Activated CD4-positive, CD25-positive, alpha-beta regulatory T cell treated with anti-CD3 and anti-CD28 coated beads, Interleukin-2, amount 50 U/mL, for 24 hours (primary cell): ENCODE measurements around the gene PLEKHO1.
"Not testable (repeated sequence)": the region's sequence is repeated elsewhere in the genome, so short reads cannot be mapped to it uniquely, and the experiment has no call there.

Experiments
- ATAC-seq, 2 donors: fragments of 150-1000 bp; cut with Tn5 transposase; one replicate each; pipeline ENCODE4 v1.10.0; 2021; ENCODE audit warnings: mild to moderate bottlenecking in 1 of 2, moderate library complexity in 1 of 2

The PLEKHO1 gene, protein sequence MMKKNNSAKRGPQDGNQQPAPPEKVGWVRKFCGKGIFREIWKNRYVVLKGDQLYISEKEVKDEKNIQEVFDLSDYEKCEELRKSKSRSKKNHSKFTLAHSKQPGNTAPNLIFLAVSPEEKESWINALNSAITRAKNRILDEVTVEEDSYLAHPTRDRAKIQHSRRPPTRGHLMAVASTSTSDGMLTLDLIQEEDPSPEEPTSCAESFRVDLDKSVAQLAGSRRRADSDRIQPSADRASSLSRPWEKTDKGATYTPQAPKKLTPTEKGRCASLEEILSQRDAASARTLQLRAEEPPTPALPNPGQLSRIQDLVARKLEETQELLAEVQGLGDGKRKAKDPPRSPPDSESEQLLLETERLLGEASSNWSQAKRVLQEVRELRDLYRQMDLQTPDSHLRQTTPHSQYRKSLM

DNA sequence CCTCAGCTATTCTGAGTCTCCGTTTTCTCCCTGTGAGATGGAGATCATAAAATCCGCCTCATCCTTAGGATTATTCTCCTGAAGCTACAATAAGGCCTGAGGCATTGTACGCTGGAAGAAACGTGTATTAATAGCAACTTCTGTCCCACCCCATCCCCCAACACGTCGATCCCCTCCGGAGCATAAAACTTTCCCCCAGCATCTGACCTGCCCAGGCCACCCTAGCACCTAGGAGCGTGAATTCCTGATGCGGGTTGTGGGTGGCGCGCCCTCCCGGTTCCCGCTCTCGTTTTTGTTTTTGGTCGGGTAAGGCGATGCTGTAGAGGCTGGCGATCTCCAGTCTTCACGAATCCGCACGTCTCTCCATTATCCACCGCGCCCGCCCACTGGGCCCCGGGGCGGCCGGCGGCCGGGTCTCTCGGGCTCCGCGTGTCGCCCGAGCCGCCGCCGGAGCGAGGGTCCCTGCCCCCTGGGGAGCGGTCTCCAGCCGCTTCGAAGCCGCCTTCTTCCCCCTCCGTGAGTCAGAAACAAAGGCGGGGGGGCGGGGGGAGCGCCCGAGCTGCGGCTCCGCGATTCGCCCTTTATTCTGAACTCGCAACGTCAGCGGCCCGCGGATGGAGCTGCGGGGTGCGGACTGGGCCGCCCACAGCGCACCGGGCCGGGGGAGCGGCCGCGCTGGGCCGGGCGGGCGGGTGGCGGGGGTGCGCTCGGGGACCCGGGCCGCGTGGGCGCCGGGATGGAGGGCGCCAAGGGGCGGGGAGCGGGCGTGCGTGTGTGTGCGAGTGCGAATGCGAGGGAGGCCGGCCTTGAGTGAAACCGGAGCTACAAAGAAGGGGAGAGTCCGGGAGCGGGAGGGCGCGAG is at the start of gene PLEKHO1:
PLEKHO1 (plus strand) TSS at position 646 of the 862 bp plus-strand sequence. CDS start 342 bp downstream, outside the sequence.
- peak; percentile 76 to 80 for ATAC-seq

DNA sequence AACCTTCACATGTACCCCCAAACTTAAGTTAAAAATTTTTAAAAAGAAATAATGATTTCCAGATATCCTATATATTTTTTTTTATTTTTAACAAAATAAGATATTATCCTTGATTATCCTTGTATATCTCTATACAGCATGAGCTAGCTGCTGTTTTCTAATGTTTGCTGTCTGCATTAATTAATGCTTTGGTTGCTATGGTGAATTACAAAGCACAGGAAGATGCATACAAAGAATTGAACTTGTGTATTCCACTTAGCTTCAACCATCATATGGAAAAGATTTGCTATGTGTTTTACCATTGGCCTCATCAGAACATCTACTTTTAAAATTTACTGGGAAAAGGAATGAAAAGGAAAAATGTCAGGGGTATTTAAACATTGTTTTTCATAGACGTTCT is 46.7 kb upstream of the PLEKHO1 start:
- no peak for ATAC-seq

DNA sequence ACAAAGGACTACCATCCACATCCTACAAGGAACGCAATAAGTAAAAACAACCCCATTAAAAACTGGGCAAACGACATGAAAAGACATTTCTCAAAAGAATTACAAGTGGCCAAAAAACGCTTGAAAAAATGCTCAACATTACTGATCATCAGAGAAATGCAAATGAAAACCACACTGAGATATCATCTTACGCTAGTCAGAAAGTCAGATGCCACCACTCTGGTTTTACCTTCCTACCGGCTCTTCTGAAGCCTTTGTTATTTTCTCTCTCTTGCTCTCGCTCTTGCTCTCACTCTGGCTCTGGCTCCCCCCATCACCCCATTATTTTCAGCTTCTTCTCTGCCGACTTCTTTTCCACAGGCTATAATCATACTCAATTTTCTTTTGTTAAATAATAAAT is 43.4 kb upstream of the PLEKHO1 start:
- ATAC-seq = peak; percentile 82 to 92

DNA sequence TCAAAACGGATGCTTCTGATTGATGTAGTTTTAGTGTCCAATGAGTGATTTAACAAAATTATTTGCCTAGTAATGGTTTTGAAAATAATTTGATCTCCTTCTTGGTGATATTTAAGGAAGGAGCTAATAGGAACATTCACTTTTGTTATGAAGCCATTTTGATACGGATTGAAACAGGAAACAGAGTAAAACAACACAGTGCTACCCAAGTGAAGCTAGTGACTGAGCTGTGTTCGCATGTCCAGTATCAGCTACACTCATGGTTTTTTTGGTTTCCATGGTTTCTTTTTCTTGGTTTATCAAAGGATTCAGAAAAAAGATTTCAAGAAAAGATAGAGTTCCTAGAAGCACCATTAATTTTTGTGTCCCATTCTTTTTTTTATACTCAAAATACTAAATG is 40.1 kb upstream of the PLEKHO1 start:
- ATAC-seq = peak; percentile 44

DNA sequence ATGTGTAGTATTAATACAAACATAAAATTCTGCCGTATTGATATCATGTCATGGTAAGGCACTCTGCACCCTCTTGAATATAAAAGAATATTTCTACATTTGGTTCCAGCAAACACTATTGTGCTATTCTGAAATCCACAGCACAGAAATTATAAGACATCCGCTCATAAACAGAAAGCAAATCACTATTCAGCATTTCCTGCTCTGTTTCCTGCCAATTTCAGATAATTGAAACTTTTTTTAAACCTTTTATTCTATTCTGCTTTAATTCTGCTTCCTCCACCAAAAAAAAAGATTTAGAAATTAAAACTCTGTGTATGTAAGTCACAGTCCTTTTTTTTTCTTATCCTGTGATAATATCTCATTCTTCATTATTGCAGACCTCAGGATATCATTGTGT is 39.6 kb upstream of the PLEKHO1 start:
- peak in 1 of 2 donors; percentile 17 for ATAC-seq

DNA sequence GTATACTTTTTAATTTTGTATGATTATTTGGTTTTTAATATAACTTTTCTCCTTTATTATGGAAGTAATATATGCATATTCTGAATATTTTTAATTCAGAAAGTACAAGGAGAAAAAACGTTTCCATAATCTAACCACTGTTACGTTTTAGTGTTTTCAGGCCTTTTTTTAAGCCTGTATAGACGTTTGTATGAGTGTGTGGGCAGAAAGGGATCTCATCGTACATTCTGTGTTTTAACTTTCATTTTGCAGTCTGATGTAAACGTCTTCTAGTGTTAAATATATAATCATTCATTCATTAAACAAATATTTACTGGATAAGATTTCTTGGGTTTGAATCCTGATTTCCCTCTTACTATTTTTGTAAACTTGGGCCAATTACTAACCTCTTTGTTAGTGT is 38.0 kb upstream of the PLEKHO1 start:
- peak in 1 of 2 donors; percentile 50 for ATAC-seq

DNA sequence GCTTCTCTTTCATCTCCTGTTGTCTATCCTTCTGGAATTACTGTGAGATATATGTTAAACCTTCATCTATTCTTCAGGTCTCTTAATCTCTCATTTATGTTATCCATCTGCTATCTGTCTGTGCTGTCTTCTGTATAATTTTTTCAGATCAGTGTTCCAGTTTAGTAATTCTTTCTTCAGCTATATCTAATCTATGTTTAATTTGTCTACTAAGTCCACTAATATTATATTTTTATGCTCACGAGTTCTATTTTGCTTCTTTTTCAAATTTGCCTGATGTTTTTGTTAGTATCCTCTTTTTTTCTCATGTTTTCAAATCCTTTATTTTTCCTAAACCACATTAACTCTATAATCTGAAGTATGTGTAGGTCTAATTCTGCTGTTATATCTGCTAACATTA is 34.6 kb upstream of the PLEKHO1 start:
- no peak for ATAC-seq

DNA sequence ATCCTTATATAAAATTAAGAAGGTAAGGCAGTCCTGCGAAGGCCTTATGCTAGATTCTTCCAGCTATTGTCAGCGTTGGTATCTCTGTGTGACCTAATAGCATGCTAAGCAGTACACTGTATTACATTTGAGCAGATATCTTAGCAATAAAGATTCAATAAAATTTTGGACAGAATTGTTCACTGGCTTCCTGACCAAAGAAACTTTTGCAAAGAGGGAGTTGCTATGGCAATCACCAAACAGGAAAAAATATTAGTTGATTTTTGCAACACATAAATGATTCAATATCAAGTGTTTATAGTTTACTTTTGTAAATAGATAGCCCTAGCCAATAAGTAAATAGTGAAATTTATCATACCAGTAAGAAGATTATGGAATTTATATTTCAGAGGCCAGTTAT is 31.0 kb upstream of the PLEKHO1 start:
- no peak for ATAC-seq

DNA sequence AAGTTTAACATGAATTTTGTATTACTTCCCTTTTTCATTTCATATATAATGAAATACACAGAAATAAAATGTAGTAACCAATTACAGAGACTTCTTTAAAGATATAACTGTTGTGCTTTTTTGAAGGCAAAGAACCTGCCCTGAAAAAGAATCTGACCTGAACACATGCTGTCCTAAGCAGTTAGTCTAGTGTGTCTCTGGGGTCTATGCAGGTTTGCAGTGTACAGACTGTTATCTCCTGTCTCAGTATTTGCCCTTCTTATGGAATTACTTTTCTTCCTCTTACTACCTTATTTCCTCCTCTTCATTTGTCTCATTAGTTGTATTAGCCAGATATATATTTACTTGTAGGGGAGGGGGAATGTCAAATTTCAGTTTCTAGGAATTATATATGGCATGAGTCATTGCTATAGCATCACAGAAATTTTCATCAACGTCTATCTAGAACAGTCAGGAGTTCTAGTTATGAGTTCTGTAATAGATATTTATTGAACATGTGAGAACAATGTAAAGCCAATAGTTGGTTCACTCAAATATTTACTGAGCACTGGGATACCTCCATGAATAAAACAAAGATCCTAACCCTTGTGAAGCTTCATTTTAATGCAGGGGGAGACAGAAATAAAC is 28.4 kb upstream of the PLEKHO1 start:
- peak; percentile 35 to 58 for ATAC-seq

DNA sequence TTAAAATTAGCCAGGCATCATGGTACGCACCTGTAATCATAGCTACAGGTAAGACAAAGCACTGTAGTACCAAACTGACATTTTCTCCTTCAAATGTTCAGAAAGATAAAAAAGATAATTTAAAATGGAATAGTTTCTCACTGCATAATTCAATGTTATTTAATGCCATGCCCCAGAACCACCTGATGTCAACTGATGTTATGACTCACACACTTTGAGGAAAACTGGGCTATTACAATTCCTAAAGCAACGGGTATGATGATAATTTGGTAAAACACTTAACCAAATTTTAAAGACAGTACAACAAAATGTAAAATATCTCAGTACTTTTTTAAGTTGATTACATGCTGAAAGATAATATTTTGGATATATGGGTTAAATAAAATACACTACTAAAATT is 22.9 kb upstream of the PLEKHO1 start:
- ATAC-seq = no peak

DNA sequence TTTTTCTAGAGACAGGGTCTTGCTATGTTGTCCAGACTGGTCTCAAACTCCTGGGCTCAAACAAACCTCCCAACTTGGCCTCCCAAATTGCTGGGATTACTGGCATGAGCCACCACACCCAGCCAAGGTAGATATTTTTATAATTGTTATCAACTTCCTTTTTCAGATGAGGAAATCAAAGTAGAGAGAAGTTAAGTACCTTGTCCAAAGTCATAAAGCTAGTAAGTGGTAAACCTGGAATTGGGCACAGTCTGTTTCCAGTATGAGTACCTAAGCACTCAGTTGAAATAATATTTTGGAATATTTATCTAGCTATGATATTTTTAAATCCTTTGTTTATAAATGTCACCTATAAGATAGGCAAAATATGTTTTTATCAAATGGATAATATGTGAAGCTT is 22.3 kb upstream of the PLEKHO1 start:
- ATAC-seq = no peak

DNA sequence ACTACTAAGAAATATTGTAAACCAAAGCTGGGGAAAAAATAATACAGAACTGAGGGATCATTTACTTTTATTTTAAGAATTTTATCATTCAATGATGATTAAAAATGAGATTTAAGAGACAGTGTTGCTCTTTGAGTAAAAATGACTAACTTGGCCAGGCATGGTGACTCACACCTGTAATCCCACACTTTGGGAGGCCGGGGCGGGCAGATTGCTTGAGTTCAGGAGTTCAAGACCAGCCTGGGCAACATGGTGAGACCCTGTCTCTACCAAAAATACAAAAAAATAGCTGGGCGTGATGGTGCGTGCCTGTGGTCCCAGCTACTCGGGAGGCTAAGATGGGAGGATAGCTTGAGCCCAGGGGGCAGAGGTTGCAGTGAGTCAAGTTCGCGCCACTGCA is 21.8 kb upstream of the PLEKHO1 start:
- ATAC-seq = peak; percentile 72 to 85

DNA sequence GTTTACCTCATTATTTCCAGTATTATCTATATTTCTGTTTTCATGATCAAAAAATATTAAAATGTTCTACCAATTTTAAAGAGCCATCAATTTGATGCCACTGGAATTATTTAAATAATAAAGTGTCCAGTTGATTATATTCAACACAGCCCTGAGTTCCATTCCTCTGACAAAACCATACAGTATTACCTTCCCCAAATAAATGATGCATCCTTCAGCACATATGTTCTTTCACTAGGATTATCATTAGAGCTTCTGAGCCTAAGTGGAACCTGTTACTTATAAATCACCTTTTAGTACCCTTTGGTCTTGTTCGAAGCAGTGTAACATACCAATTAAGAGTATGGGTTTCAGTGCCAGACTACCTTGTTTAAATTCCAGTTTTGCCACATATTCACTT is 17.3 kb upstream of the PLEKHO1 start:
- no peak for ATAC-seq

DNA sequence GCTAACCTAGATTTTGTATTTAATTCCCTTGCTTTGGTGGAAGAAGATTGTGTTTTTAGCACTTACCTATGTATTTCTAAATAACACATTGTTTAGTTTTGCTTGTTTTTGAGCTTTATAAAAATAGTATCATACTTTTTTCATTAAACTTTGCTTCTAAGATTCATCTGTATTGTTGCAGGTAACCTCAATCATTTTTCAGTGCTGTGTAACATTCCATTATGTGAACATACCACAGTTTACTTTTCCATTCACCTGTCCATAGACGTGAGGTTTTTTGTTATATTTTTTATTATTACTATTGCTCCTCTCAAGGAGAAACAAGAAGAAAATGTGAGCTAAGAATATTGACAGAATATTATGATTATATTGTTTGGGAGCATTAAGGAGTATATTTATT is 15.2 kb upstream of the PLEKHO1 start:
- no peak for ATAC-seq

DNA sequence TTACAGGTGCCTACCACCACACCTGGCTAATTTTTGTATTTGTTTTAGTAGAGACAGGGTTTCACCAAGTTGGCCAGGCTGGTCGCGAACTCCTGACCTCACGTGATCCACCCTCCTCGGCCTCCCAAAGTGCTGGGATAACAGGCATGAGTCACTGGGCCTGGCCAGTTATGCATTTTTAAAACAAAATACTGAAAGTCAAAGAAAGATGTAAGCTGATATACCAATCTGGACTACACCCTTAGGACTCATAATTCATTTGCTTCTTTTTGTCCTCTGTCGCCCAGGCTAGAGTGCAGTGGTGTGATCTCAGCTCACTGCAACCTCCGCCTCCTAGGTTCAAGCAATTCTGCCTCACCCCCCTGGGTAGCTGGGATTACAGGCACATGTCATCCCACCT is 14.3 kb upstream of the PLEKHO1 start:
- ATAC-seq = not testable (repeated sequence)

DNA sequence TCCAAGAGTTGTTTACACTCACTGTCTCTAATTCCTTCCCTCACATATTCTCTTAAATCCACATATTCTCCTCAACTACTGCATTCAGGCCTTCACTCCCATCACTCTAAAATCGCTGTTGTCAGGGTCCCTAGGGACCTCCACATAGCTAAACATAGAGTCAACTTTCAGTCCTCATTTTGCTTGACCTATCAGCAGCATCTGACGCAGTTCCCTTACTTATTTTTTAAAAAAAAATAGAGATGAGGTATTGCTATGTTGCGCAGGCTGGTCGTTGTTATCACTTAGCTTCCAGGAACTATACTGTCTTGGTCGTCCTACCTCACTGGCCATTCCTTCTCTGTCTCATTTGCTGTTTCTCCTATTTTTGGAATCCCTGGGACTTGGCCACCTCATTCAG is 11.7 kb upstream of the PLEKHO1 start:
- ATAC-seq = no peak

DNA sequence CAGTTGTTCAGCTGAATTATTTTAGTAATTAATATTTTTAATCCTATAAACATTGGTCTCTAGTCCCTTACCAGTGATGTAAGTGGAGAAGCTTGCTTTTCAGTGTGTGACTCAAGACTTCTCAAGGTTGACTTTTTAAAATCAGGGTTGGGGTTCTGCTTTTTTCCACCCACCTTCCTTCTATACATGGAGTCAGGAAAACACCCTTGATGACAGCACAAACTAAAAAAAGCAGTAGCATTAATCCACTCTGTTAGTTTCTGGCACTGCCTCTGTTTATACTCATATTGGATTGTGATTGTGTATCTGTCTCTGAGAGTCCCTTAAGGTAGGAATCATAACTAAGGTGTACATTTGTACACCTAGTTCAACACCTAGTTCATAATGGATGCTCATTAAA is 8.3 kb upstream of the PLEKHO1 start:
- ATAC-seq = no peak

DNA sequence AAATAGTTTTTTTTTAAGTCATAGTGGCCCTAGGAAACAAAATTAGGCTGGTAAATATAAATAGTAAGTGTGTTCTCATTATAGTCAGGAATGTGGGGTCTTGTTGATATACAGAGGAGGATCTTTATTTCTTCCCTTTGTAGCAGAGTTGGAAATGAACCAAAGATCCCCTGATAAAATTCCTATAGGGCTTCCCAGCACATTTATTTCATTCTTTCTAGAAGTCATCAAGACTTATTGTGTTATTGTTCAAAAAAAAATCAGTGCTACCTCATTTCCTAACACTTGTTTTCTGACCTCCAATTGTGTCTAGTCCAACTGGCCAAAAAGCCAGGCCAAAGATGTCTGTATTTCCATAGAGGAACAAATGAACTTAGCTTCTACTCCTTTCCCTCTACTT is 7.6 kb upstream of the PLEKHO1 start:
- no peak for ATAC-seq

DNA sequence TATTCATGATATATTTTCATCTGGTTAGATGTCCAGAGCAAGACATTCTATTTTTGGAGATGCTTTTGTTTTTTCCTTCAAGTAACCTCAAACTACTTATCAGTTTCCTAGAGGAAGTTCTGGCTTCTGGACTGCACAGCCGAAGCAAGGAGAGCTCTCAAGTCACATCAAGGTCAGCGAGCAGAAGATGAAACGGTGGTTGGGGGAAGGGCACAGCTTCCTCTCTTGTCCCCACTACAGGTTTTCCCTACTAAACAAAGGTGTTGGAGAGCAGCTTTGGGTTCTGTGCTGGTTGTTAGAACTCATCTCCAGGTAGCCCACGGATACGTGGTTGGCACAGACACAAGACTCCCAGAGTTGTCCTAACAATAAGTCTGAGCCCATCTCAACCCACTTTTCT is 5.1 kb upstream of the PLEKHO1 start:
- no peak for ATAC-seq

DNA sequence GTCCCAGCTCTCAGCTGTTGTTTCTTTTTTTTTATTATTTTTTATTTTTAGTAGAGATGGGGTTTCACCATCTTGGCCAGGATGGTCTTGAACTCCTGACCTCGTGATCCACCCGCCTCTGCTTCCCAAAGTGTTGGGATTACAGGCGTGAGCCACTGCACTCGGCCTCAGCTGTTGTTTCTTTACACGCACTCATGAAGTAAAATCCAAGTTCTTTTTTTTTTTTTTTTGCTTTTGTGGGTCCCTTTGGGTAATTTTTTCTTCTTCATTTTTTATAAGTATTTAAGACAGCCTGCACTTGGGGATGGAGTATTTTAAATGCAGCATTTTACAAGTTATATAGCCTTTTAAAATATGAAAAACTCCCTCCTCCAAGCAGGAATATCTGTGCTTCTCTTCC is 3.7 kb upstream of the PLEKHO1 start:
- ATAC-seq = not testable (repeated sequence)

DNA sequence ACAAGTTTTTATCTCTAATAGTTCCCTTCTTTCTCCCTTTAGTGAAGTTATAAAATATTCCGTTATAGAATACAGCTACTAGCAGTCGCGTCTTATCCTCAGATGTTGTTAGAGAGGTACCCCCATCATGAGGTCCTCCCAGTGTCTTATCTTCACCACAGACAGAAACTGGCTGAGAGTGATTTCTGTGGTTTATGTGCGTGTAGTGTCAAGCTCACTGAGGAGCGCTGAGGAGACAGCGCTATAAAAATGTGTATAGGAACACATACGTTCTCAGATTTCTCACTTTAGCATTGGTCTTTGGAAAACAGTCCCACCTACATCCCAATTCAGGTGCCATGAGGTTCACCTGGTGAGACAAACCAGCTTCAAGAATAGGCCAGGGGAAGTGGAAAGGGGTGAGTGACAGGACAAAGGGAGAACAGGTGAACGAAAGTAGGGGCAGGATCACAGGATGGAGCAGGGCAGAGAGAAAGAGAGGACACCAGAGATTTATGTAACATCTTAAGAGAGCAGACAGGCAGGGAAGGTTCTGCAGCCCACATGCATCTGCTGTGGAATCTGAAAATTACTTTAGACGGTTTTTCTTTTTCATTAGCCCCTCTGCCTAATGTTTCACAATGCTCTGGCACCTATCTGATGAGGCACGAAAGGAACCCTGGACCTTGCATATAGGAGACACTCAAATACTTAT is 2.7 kb upstream of the PLEKHO1 start:
- no peak for ATAC-seq

DNA sequence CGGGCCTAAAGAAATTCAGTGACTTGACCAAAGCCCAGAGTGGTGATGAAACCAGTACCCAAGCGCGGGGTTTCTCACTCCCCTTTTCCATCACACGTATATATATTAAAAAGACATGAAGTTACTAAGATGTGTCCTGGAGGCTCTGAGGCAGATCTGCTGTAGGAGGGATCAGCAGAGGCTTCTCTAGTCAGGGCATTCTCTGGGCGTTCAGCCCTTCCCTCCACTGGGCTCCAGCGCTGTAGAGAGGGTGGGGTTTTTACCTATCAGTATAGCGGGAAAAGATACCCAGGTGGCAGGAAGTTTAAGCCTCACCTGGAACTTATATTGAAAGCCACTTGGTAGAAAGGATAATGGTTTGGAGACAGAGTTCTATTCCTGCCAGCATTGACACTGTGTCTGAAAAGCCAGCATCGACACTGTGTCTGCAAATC is 862 bp upstream of the PLEKHO1 start:
- no peak for ATAC-seq
